IgD-negative memory B cell (primary cell): ENCODE results near the gene SBSN. TPM values are rescaled to one million over a fixed set of nuclear protein-coding genes. Genes with fewer than 3 reads are reported as not detected.

ENCODE experiments used
- H3K27ac Mint-ChIP-seq, 3 donors: one replicate each; pipeline ENCODE4 v1.8.0; 2020 to 2022; ENCODE audit warnings: mild to moderate bottlenecking in 3 of 3, mixed read lengths in 3 of 3, moderate library complexity in 1 of 3
- H3K27me3 Mint-ChIP-seq: one replicate; pipeline ENCODE4 v1.8.0; 2021; ENCODE audit warnings: mixed read lengths
- H3K36me3 Mint-ChIP-seq: one replicate; pipeline ENCODE4 v1.8.0; 2020; ENCODE audit warnings: mild to moderate bottlenecking, mixed read lengths
- H3K4me1 Mint-ChIP-seq, 3 donors: one replicate each; pipeline ENCODE4 v1.8.0; 2020 to 2022; ENCODE audit warnings: mixed read lengths in 3 of 3, mild to moderate bottlenecking in 1 of 3
- H3K4me3 Mint-ChIP-seq, 4 donors: one replicate each; pipeline ENCODE4 v1.8.0; 2020 to 2022; ENCODE audit warnings: mild to moderate bottlenecking in 4 of 4, mixed read lengths in 4 of 4, moderate library complexity in 3 of 4
- H3K9me3 Mint-ChIP-seq, 3 donors: one replicate each; pipeline ENCODE4 v1.8.0; 2020 to 2021; ENCODE audit warnings: mixed read lengths in 3 of 3, mild to moderate bottlenecking in 1 of 3
- polyA plus RNA-seq: library from polyadenylated mRNA; unstranded; fragments of 300-500 nt; fragmentation: Illumina TruSeq; gene quantifications from one replicate; pipeline ENCODE4 v1.2.3, GENCODE V29; 2021

SBSN gene
- polyA plus RNA-seq, 1 donor from 2014 or later, result not detected

GRCh38 chr19:35510626-35510964 lies 17.5 kb downstream of the SBSN start:
- H3K27me3 Mint-ChIP-seq, result peaks cover 21% of the 10 kb centered on the region
- no peak overlapping the region for H3K27ac Mint-ChIP-seq
- peak overlapping the region; percentile 2 to 88 (median 77) for H3K4me3 Mint-ChIP-seq

DNA sequence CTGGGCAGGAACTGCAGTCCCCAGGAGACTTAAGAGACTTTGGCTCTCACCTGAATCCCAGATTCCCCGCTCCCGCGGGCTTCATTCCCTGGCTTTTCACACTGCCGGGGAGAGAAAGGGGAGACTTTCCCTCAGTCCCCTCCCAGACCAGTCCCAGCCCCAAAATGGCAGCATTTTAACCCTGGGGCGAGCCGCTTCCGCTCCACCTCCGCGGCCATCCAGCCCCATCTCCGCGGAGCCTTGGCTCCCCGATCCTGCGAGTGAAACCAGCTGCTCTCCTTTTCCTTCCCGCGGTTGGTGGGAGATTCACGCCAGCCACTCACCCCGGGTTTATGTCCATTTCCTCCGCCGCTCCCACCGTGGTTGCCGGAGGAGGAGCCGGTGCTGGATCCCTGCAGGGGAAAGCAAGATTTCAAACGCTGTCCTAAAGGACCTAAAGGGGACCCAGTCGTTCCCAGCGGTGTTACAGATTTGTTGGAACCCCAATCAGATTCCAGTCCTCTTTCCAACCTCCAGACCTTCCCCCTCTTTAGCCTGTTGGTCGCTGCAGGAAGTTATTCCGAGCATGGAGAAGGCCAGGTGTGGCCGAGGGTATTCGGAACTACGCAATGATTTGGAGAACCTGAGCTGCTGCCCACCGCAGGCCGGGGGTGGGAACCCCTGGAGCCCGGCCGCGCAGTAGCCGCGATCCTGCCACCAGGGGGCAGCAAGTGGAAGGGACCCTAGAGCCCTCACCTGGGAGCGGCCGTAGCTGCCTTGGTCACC lies 18.1 kb downstream of the SBSN start:
- Mint-ChIP-seq H3K9me3 (no peaks in the 10 kb centered on the region), H3K27me3 (peaks cover 25% of the 10 kb centered on the region), H3K27ac (no peak overlapping the region), H3K4me3 (peak overlapping the region; percentile 2 to 88 (median 77)), H3K36me3 (no peaks in the 10 kb centered on the region), H3K4me1 (peaks cover 3 to 12% (median 11%) of the 10 kb centered on the region in 3 donors)

More at GRCh38 chr19:35510626-35510964, 17.5 kb downstream of the SBSN start:
- Mint-ChIP-seq H3K36me3 (no peaks in the 10 kb centered on the region), H3K9me3 (no peaks in the 10 kb centered on the region), H3K4me1 (peaks cover 3 to 12% (median 11%) of the 10 kb centered on the region in 3 donors)

DNA sequence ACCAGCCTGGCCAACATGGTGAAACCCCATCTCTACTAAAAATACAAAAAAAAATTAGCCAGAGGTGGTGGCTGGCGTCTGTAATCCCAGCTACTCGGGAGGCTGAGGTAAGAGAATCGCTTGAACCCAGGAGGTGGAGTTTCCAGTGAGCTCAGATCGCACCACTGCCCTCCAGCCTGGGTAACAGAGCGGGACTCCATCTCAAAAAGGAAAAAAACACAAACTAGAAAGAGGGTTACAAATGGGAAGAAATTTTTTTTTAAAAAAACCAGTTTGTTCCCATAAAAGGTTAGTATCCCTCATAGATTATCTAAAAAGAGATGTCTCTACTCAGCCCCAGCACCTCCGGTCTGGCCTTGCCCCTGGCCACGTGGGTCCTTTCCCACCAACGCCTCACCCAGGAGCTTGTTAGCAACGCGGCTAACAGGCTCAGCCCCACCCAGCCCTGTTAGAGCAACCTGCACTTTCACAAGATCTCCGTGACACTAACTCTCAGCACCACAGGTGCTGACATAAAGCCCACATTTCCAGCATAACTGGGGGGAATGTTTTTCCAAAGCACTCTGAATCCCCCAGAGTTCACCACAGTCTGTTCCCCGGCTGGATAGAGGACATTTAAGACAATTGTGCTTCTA lies 19.0 kb downstream of the SBSN start:
- Mint-ChIP-seq H3K27me3 (peaks cover 25% of the 10 kb centered on the region), H3K4me1 (peaks cover 3 to 12% (median 11%) of the 10 kb centered on the region in 3 donors), H3K27ac (no peak overlapping the region), H3K9me3 (no peaks in the 10 kb centered on the region), H3K4me3 (peak overlapping the region; percentile 2 to 88 (median 77)), H3K36me3 (no peaks in the 10 kb centered on the region)

DNA sequence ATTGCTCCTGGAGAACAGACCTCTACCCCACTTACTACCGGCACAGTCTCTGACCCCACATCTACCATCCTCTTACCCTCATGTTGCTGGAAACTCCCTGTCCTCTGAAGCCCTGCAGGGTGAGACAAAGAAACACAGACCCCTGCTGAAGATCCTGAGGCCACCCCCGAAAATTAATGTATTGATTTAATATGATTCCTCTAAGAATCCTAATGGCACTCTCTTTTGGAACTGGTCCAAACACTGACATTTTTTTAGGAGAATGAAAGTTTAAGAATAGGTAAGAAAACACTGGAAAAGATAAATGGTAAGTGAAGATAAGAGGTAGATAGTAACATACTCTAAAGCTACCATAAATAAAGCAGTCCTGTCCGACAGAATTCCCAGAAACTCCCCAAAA lies 20.0 kb downstream of the SBSN start:
- no peak overlapping the region for H3K4me3 Mint-ChIP-seq
- H3K36me3 Mint-ChIP-seq, result no peaks in the 10 kb centered on the region
- no peaks in the 10 kb centered on the region for H3K9me3 Mint-ChIP-seq
- peaks cover 27% of the 10 kb centered on the region for H3K27me3 Mint-ChIP-seq
- peaks cover 3 to 12% (median 11%) of the 10 kb centered on the region in 3 donors for H3K4me1 Mint-ChIP-seq
- H3K27ac Mint-ChIP-seq, result no peak overlapping the region

- Mint-ChIP-seq H3K9me3 (no peaks in the 10 kb centered on the region), H3K4me1 (peaks cover 3 to 12% (median 11%) of the 10 kb centered on the region in 3 donors), H3K27me3 (peaks cover 27% of the 10 kb centered on the region), H3K4me3 (no peak overlapping the region), H3K27ac (peak overlapping the region in 1 of 3 donors; percentile 5), H3K36me3 (peaks cover 2% of the 10 kb centered on the region)
Observed at GRCh38 chr19:35507561-35507960, 20.6 kb downstream of the SBSN start.

DNA sequence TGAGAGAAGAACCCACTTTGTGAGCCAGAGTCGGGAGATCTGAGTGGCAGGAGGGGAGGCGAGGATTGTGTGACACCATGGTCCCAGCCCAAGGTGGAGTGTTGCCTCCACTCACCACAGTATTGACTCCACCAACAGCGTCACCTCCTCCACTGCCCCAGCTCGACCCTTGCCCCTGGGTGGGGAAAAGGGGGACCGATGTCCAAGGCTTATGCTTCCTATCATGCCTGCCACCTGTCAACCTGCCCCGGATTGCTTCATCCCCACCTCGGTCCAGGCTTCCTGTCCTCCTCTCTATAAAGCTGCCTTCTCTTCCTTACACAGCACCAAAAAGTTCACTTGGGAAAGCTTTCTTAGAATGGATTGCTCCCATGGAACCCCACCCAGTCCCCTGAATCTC lies 22.1 kb downstream of the SBSN start:
- no peak overlapping the region for H3K4me3 Mint-ChIP-seq
- no peaks in the 10 kb centered on the region for H3K9me3 Mint-ChIP-seq
- peaks cover 2% of the 10 kb centered on the region for H3K36me3 Mint-ChIP-seq
- H3K27ac Mint-ChIP-seq, result no peak overlapping the region
- H3K27me3 Mint-ChIP-seq, result peaks cover 30% of the 10 kb centered on the region
- H3K4me1 Mint-ChIP-seq, result peaks cover 3 to 12% (median 11%) of the 10 kb centered on the region in 3 donors

GRCh38 chr19:35502751-35503150 lies 25.4 kb downstream of the SBSN start:
- no peak overlapping the region for H3K4me3 Mint-ChIP-seq
- no peaks in the 10 kb centered on the region for H3K9me3 Mint-ChIP-seq
- peaks cover 24% of the 10 kb centered on the region for H3K27me3 Mint-ChIP-seq
- H3K27ac Mint-ChIP-seq, result no peak overlapping the region
- peaks cover 3% of the 10 kb centered on the region for H3K36me3 Mint-ChIP-seq
- peaks cover 0 to 2% (median 1%) of the 10 kb centered on the region in 3 donors for H3K4me1 Mint-ChIP-seq

DNA sequence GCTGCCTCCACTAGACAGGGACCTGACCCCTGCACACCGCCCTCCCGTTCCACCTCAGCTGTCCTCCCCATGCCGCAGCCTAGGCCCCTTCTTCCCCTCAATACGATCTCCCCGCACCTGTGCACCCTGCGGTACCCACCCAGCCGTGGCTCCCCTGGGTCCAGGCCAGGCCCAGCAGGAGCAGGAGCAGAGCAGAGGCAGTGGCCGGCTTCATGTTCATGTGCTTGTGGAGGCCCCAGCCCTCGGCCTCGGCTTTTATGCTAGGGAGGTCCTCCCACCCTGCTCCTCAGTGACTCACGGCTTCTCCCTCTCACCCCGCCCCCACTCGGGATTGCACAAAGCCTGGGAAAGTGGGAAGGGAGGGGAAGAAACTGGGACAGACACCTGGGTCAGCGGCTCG lies 26.4 kb downstream of the SBSN start:
- Mint-ChIP-seq H3K36me3 (peaks cover 3% of the 10 kb centered on the region), H3K27ac (no peak overlapping the region), H3K4me1 (peaks cover 0 to 3% (median 0%) of the 10 kb centered on the region in 3 donors), H3K27me3 (peaks cover 21% of the 10 kb centered on the region), H3K4me3 (no peak overlapping the region), H3K9me3 (no peaks in the 10 kb centered on the region)

- Mint-ChIP-seq H3K27ac (no peak overlapping the region), H3K4me1 (peaks cover 0 to 3% (median under 1%) of the 10 kb centered on the region in 3 donors), H3K36me3 (peaks cover 3% of the 10 kb centered on the region), H3K4me3 (no peak overlapping the region), H3K27me3 (peaks cover 14% of the 10 kb centered on the region), H3K9me3 (no peaks in the 10 kb centered on the region)
Observed at GRCh38 chr19:35500611-35501010, 27.5 kb downstream of the SBSN start.

DNA sequence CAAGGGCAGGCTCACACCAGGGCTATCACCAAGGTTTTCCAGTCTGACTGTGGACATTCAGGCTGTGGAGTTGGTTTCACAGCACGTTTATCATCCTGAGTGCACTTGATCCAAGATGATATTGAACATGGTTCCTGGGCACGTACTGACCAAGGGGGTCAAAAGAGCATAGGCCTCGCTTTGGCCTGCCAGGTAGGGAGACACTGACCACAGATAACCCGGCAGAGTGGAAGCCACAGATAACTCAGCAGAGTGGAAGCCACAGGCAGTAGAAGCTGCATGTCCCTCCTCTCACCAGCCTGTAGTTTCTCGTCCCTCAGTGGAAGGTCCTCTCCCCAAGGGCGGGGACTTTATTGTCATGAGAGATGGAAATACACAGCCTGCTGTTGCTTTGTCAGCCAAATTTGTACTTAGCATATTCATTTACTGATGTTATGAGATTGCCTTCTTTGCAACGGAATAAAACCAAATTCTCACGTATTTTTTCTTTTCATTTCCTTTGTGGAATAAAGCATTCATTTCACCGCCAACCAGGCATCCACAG lies 29.1 kb downstream of the SBSN start:
- H3K9me3 Mint-ChIP-seq, result no peaks in the 10 kb centered on the region
- H3K36me3 Mint-ChIP-seq, result peaks cover 3% of the 10 kb centered on the region
- no peak overlapping the region for H3K4me3 Mint-ChIP-seq
- peaks cover 3 to 6% (median 3%) of the 10 kb centered on the region in 3 donors for H3K4me1 Mint-ChIP-seq
- no peak overlapping the region for H3K27ac Mint-ChIP-seq
- H3K27me3 Mint-ChIP-seq, result peaks cover 11% of the 10 kb centered on the region

DNA sequence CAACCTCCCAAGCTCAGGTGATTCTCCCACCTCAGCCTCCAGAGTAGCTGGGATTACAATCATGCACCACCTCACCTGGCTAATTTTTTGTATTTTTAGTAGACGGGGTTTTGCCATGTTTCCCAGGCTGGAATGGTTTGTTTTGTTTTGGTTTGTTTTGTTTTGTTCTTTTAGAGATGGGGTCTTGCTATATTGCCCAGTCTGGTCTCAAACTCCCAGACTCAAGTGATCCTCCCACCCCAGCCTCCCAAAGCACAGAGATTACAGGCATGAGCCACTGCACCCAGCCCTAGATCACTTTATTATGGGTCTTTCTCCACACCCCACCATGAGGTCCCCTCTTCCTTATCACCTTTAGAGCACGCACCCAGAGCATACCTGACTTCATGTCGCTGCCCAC lies 29.9 kb downstream of the SBSN start:
- H3K4me3 Mint-ChIP-seq, result no peak overlapping the region
- no peaks in the 10 kb centered on the region for H3K9me3 Mint-ChIP-seq
- H3K27me3 Mint-ChIP-seq, result peaks cover 10% of the 10 kb centered on the region
- peaks cover 3 to 6% (median 3%) of the 10 kb centered on the region in 3 donors for H3K4me1 Mint-ChIP-seq
- H3K36me3 Mint-ChIP-seq, result peaks cover 3% of the 10 kb centered on the region
- no peak overlapping the region for H3K27ac Mint-ChIP-seq

- H3K27me3 Mint-ChIP-seq, result peaks cover 10% of the 10 kb centered on the region
- peaks cover 3 to 6% (median 3%) of the 10 kb centered on the region in 3 donors for H3K4me1 Mint-ChIP-seq
- H3K27ac Mint-ChIP-seq, result no peak overlapping the region
- no peak overlapping the region for H3K4me3 Mint-ChIP-seq
- H3K36me3 Mint-ChIP-seq, result peaks cover 1% of the 10 kb centered on the region
- no peaks in the 10 kb centered on the region for H3K9me3 Mint-ChIP-seq
Observed at GRCh38 chr19:35497406-35497805, 30.7 kb downstream of the SBSN start.

- Mint-ChIP-seq H3K27me3 (peaks cover 3% of the 10 kb centered on the region), H3K9me3 (no peaks in the 10 kb centered on the region), H3K4me3 (peak overlapping the region in 1 of 4 donors; percentile 46), H3K36me3 (no peaks in the 10 kb centered on the region), H3K27ac (no peak overlapping the region), H3K4me1 (peaks cover 1 to 6% (median 3%) of the 10 kb centered on the region in 3 donors)
Observed at GRCh38 chr19:35495107-35496064, 32.7 kb downstream of the SBSN start.

GRCh38 chr19:35493971-35494370 lies 34.1 kb downstream of the SBSN start:
- Mint-ChIP-seq H3K4me1 (peaks cover 1 to 6% (median 3%) of the 10 kb centered on the region in 3 donors), H3K27ac (no peak overlapping the region), H3K36me3 (no peaks in the 10 kb centered on the region), H3K9me3 (no peaks in the 10 kb centered on the region), H3K4me3 (no peak overlapping the region), H3K27me3 (peaks cover 3% of the 10 kb centered on the region)
